Measurements from ENCODE around the gene NPFF. TPM values are rescaled to one million over a fixed set of nuclear protein-coding genes. Genes with fewer than 3 reads are reported as not detected.

Gene NPFF
- total and polyA plus RNA-seq, 9 donors, result 0.49 to 2.5 (median 0.90) TPM; not detected in 1

- WGBS (ENCODE audit: insufficient coverage), result no CpG with 5 or more reads among the region's 2 CpGs
- no peaks in the 10 kb centered on the region for H3K4me1 ChIP-seq (ENCODE audit: control insufficient read depth, insufficient read depth, low read length)
- no peak for DNase-seq
- peaks cover 80% of the 10 kb centered on the region for H3K36me3 ChIP-seq (ENCODE audit: control insufficient read depth, insufficient read depth, low read length)
- H3K4me3 ChIP-seq (ENCODE audit: low read length), result no peak overlapping the region
- H3K27me3 ChIP-seq (ENCODE audit: control insufficient read depth, insufficient read depth, low read length), result no peaks in the 10 kb centered on the region
- no peak overlapping the region for H3K27ac ChIP-seq (ENCODE audit: low read length)
- no peaks in the 10 kb centered on the region for H3K9me3 ChIP-seq (replicated peaks; ENCODE audit: control insufficient read depth, low read depth, low read length)
These were observed 8.0 kb upstream of the NPFF start for GRCh38 chr12:53515291-53515680.

DNA sequence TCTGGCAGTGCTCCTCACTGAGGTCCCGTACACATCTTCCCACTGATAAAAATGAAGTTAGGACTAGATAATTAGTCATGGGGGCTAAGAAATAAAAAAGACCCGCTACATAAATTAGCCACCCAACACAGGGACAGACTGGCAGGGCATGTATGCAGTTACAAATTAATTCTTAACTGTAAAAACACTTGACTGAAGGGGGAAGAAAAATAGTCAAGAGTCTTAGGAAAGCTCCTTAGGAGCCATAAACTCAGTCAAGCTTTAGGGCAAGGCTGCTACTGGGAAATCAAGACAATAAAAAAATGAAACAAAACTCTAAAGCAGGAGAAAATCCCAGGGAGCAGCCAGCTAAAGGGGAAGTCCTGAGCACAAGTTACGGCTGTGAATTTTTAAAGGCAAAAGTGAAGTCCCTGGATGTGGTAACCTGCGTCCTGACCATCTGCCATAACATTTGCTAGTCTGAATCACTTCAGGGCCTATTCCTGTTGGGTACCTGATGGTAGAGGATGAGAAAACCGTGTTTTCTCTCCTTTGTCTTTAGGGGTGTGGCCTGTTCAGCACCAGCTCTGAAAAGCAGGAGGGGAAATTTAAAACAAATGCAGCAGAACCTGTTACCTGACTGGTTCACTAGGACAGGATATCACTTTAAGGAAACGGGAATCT, 7.5 kb upstream of the NPFF start:
- Histone ChIP-seq H3K9me3 (replicated peaks; ENCODE audit: control insufficient read depth, low read depth, low read length) (no peaks in the 10 kb centered on the region), H3K4me3 (ENCODE audit: low read length) (no peak overlapping the region), H3K27me3 (ENCODE audit: control insufficient read depth, insufficient read depth, low read length) (no peaks in the 10 kb centered on the region), H3K27ac (ENCODE audit: low read length) (no peak overlapping the region), H3K36me3 (ENCODE audit: control insufficient read depth, insufficient read depth, low read length) (peaks cover 78% of the 10 kb centered on the region), H3K4me1 (ENCODE audit: control insufficient read depth, insufficient read depth, low read length) (no peaks in the 10 kb centered on the region)
- 79% methylated on average over 2 of the region's 6 CpGs for WGBS (ENCODE audit: insufficient coverage)
- DNase-seq, result no peak

GRCh38 chr12:53513712-53514410, 6.6 kb upstream of the NPFF start:
- no peak for DNase-seq
- no peak overlapping the region for H3K27ac ChIP-seq (ENCODE audit: low read length)
- H3K9me3 ChIP-seq (replicated peaks; ENCODE audit: control insufficient read depth, low read depth, low read length), result no peaks in the 10 kb centered on the region
- no peaks in the 10 kb centered on the region for H3K27me3 ChIP-seq (ENCODE audit: control insufficient read depth, insufficient read depth, low read length)
- H3K4me3 ChIP-seq (ENCODE audit: low read length), result no peak overlapping the region
- H3K4me1 ChIP-seq (ENCODE audit: control insufficient read depth, insufficient read depth, low read length), result peaks cover 1% of the 10 kb centered on the region
- 80% methylated on average over 1 of the region's 6 CpGs for WGBS (ENCODE audit: insufficient coverage)
- peaks cover 77% of the 10 kb centered on the region for H3K36me3 ChIP-seq (ENCODE audit: control insufficient read depth, insufficient read depth, low read length)

GRCh38 chr12:53510181-53510812, 3.0 kb upstream of the NPFF start:
- WGBS (ENCODE audit: insufficient coverage), result 90% methylated on average over 6 of the region's 9 CpGs
- DNase-seq, result peak; percentile 4
- no peaks in the 10 kb centered on the region for H3K9me3 ChIP-seq (replicated peaks; ENCODE audit: control insufficient read depth, low read depth, low read length)
- H3K27me3 ChIP-seq (ENCODE audit: control insufficient read depth, insufficient read depth, low read length), result no peaks in the 10 kb centered on the region
- no peak overlapping the region for H3K4me3 ChIP-seq (ENCODE audit: low read length)
- peaks cover 7% of the 10 kb centered on the region for H3K4me1 ChIP-seq (ENCODE audit: control insufficient read depth, insufficient read depth, low read length)
- H3K27ac ChIP-seq (ENCODE audit: low read length), result no peak overlapping the region
- H3K36me3 ChIP-seq (ENCODE audit: control insufficient read depth, insufficient read depth, low read length), result peaks cover 80% of the 10 kb centered on the region

GRCh38 chr12:53508534-53509170, 1.4 kb upstream of the NPFF start:
- H3K27ac ChIP-seq (ENCODE audit: low read length), result no peak overlapping the region
- 40% methylated on average over 3 of the region's 7 CpGs for WGBS (ENCODE audit: insufficient coverage)
- no peaks in the 10 kb centered on the region for H3K27me3 ChIP-seq (ENCODE audit: control insufficient read depth, insufficient read depth, low read length)
- H3K36me3 ChIP-seq (ENCODE audit: control insufficient read depth, insufficient read depth, low read length), result peaks cover 80% of the 10 kb centered on the region
- peaks cover 10% of the 10 kb centered on the region for H3K4me1 ChIP-seq (ENCODE audit: control insufficient read depth, insufficient read depth, low read length)
- peak; percentile 88 for DNase-seq
- H3K9me3 ChIP-seq (replicated peaks; ENCODE audit: control insufficient read depth, low read depth, low read length), result no peaks in the 10 kb centered on the region
- H3K4me3 ChIP-seq (ENCODE audit: low read length), result no peak overlapping the region

DNA sequence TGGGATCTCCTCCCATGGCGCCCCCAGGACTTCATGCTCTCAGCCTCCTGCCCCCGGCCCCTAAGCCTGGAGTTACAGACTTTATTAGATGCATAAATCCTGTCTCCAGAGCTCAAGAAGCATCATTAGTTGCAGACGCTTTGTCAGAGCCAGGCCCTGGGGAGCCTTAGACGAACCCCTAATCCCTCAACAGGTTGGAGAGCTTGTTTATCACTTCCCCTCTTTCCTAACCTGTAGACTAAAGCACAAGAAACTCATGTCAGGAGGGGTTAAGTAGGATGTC, 260 bp upstream of the NPFF start:
- Histone ChIP-seq H3K4me3 (ENCODE audit: low read length) (no peak overlapping the region), H3K9me3 (replicated peaks; ENCODE audit: control insufficient read depth, low read depth, low read length) (no peaks in the 10 kb centered on the region), H3K27me3 (ENCODE audit: control insufficient read depth, insufficient read depth, low read length) (no peaks in the 10 kb centered on the region), H3K27ac (ENCODE audit: low read length) (no peak overlapping the region), H3K4me1 (ENCODE audit: control insufficient read depth, insufficient read depth, low read length) (peaks cover 15% of the 10 kb centered on the region), H3K36me3 (ENCODE audit: control insufficient read depth, insufficient read depth, low read length) (peaks cover 79% of the 10 kb centered on the region)
- WGBS (ENCODE audit: insufficient coverage), result 47% methylated on average over 2 of the region's 4 CpGs
- peak; percentile 10 for DNase-seq

DNA sequence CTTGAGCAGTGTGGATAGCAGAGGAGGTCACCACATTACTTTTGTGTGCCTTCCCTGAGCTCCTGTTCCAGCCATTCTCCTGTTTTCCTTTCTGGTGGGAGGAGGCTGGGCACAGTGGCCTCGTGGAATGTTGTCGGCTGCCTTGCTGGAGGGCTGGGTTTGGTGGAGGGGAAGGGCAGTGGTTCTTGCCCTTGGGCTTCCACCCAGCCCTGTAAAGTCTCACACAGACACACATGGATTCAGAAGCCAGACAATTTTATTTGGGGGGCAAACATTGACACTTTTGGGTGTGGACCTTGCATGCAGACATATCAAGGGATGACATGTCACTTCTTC, 866 bp downstream of the NPFF start:
- no peak overlapping the region for H3K4me3 ChIP-seq (ENCODE audit: low read length)
- H3K9me3 ChIP-seq (replicated peaks; ENCODE audit: control insufficient read depth, low read depth, low read length), result no peaks in the 10 kb centered on the region
- no CpG with 5 or more reads among the region's 2 CpGs for WGBS (ENCODE audit: insufficient coverage)
- DNase-seq, result no peak
- H3K27ac ChIP-seq (ENCODE audit: low read length), result no peak overlapping the region
- no peaks in the 10 kb centered on the region for H3K27me3 ChIP-seq (ENCODE audit: control insufficient read depth, insufficient read depth, low read length)
- H3K36me3 ChIP-seq (ENCODE audit: control insufficient read depth, insufficient read depth, low read length), result peaks cover 68% of the 10 kb centered on the region
- peaks cover 24% of the 10 kb centered on the region for H3K4me1 ChIP-seq (ENCODE audit: control insufficient read depth, insufficient read depth, low read length)

GRCh38 chr12:53505555-53506449, 1.5 kb downstream of the NPFF start:
- Histone ChIP-seq H3K4me3 (ENCODE audit: low read length) (no peak overlapping the region), H3K4me1 (ENCODE audit: control insufficient read depth, insufficient read depth, low read length) (peaks cover 25% of the 10 kb centered on the region), H3K36me3 (ENCODE audit: control insufficient read depth, insufficient read depth, low read length) (peaks cover 63% of the 10 kb centered on the region), H3K9me3 (replicated peaks; ENCODE audit: control insufficient read depth, low read depth, low read length) (no peaks in the 10 kb centered on the region), H3K27me3 (ENCODE audit: control insufficient read depth, insufficient read depth, low read length) (no peaks in the 10 kb centered on the region), H3K27ac (ENCODE audit: low read length) (no peak overlapping the region)
- 90% methylated on average over 14 of the region's 19 CpGs for WGBS (ENCODE audit: insufficient coverage)
- no peak for DNase-seq

- Histone ChIP-seq H3K36me3 (ENCODE audit: control insufficient read depth, insufficient read depth, low read length) (peaks cover 56% of the 10 kb centered on the region), H3K27ac (ENCODE audit: low read length) (no peak overlapping the region), H3K27me3 (ENCODE audit: control insufficient read depth, insufficient read depth, low read length) (no peaks in the 10 kb centered on the region), H3K4me3 (ENCODE audit: low read length) (no peak overlapping the region), H3K4me1 (ENCODE audit: control insufficient read depth, insufficient read depth, low read length) (peaks cover 29% of the 10 kb centered on the region), H3K9me3 (replicated peaks; ENCODE audit: control insufficient read depth, low read depth, low read length) (no peaks in the 10 kb centered on the region)
- 88% methylated on average over 8 of the region's 10 CpGs for WGBS (ENCODE audit: insufficient coverage)
- no peak for DNase-seq
These were observed 2.2 kb downstream of the NPFF start for GRCh38 chr12:53505086-53505485.

Data from muscle of leg (tissue), 11 donors.